Measurements from ENCODE around the gene AEBP2. TPM values are rescaled to one million over a fixed set of nuclear protein-coding genes. Genes with fewer than 3 reads are reported as not detected.
"Not testable (repeated sequence)": the region's sequence is repeated elsewhere in the genome, so short reads cannot be mapped to it uniquely, and the experiment has no call there.

AEBP2 gene
- total RNA-seq, 1 donor = 15.6 TPM

GRCh38 chr12:19548834-19549233 lies 109.5 kb downstream of the AEBP2 start:
- no peak for DNase-seq (ENCODE audit: low read depth in 2 of 3, low spot score in 2 of 3)

GRCh38 chr12:19550626-19551025 lies 111.3 kb downstream of the AEBP2 start:
- DNase-seq (ENCODE audit: low read depth in 2 of 3, low spot score in 2 of 3) = no peak

- not testable (repeated sequence) for DNase-seq (ENCODE audit: low read depth in 2 of 3, low spot score in 2 of 3)
Measured at GRCh38 chr12:19552441-19553097, 113.3 kb downstream of the AEBP2 start.

- no peak for DNase-seq (ENCODE audit: low read depth in 2 of 3, low spot score in 2 of 3)
Measured at GRCh38 chr12:19553175-19553574, 113.9 kb downstream of the AEBP2 start.

- DNase-seq (ENCODE audit: low read depth in 2 of 3, low spot score in 2 of 3) = no peak
Measured at GRCh38 chr12:19561411-19561961, 122.2 kb downstream of the AEBP2 start.

Small RNA genes lying within 50 kb of the gene (small RNA-seq; reads per million reads assigned to genes)
- gene AC091805.2 = not detected
- not detected for gene RNU6-254P
